ENCODE data around the gene AGR3. TPM values are rescaled to one million over a fixed set of nuclear protein-coding genes. Genes with fewer than 3 reads are reported as not detected.

The AGR3 gene
- total and polyA plus RNA-seq, 2 donors (not counting 3 experiments of a cell fraction or from before 2014, with no cell fraction given): not detected

GRCh38 chr7:16816824-16817223, 65.0 kb downstream of the AGR3 start:
- no TSS peak for BruUV-seq (replicated peaks)
- no peaks in the 10 kb centered on the region for H3K27me3 ChIP-seq (ENCODE audit: control insufficient read depth in 2 of 2, insufficient read depth in 2 of 2, low read length in 2 of 2)
- no peaks in the 10 kb centered on the region for H4K20me1 ChIP-seq (replicated peaks; ENCODE audit: control insufficient read depth, extremely low read depth, insufficient read depth, low read length)
- no peaks in the 10 kb centered on the region for H3K9me1 ChIP-seq (replicated peaks; ENCODE audit: control insufficient read depth, extremely low read depth, insufficient read depth, low read length)
- no peak overlapping the region for H3K27ac ChIP-seq (ENCODE audit: insufficient read depth, low read depth, low read length)
- DNase-seq (ENCODE audit: low read depth, low spot score) (no peak), FAIRE-seq (no peak)
- H3K4me2 ChIP-seq (ENCODE audit: insufficient read depth, low read length): no peak overlapping the region
- H2AFZ ChIP-seq (ENCODE audit: low read depth, low read length): no peak overlapping the region
- intact Hi-C loops (cut with micrococcal nuclease): loop anchor here (1.0 kb wide), 1 partner anchor 23 kb away; no protein-coding TSS in a partner anchor
- H3K79me2 ChIP-seq (ENCODE audit: control insufficient read depth, insufficient read depth, low read length): no peaks in the 10 kb centered on the region
- CTCF ChIA-PET: interaction anchor here (1.6 to 1.7 kb wide), 2 partner anchors 11 to 16 kb away, joined by 7 read pairs; no protein-coding TSS in a partner anchor
- dilution Hi-C loops (cut with MboI; ENCODE audit: extremely low pct_ligation_motif_present, low sequenced_read_pairs): no loop called here
- no peaks in the 10 kb centered on the region for H3K36me3 ChIP-seq (ENCODE audit: control insufficient read depth in 2 of 2, extremely low read depth in 1 of 2, insufficient read depth in 2 of 2, low read length in 2 of 2)
- TF ChIP-seq EZH2 (IDR thresholded peaks at IDR 0.05; ENCODE audit: borderline replicate concordance, low read depth, low read length, severe bottlenecking): no peak
- TF ChIP-seq GATA2 (IDR thresholded peaks at IDR 0.05; ENCODE audit: insufficient read depth, insufficient read length, low read depth, low read length): no peak
- TF ChIP-seq CTCF (IDR thresholded peaks at IDR 0.05; ENCODE audit: extremely low read depth in 1 of 2, insufficient read depth in 1 of 2, low read depth in 1 of 2, low read length in 2 of 2): no peak
- TF ChIP-seq MAX (IDR thresholded peaks at IDR 0.05; ENCODE audit: insufficient read depth, insufficient read length): no peak
- TF ChIP-seq POLR2AphosphoS5 (IDR thresholded peaks at IDR 0.05; ENCODE audit: insufficient read depth, low read depth, low read length): no peak
- TF ChIP-seq POLR2A (IDR thresholded peaks at IDR 0.05; ENCODE audit: low read depth, low read length): no peak
- no peak for TF ChIP-seq JUN (IDR thresholded peaks at IDR 0.05; ENCODE audit: borderline replicate concordance, insufficient read depth, insufficient read length, low read depth)
- TF ChIP-seq MYC (IDR thresholded peaks at IDR 0.05; ENCODE audit: low read depth, low read length): no peak
- no peak for TF ChIP-seq FOS (IDR thresholded peaks at IDR 0.05; ENCODE audit: borderline replicate concordance, insufficient read depth, low read length)
- H3K9ac ChIP-seq (replicated peaks; ENCODE audit: extremely low read depth, insufficient read depth, low read length): no peak overlapping the region
- H3K4me1 ChIP-seq (ENCODE audit: control insufficient read depth, extremely low read depth, insufficient read depth, low read length): peaks cover under 1% of the 10 kb centered on the region
- H3K4me3 ChIP-seq (replicated peaks in 1 of 3; ENCODE audit: insufficient read depth in 1 of 3, low read depth in 1 of 3, low read length in 3 of 3): no peak overlapping the region
- no peaks in the 10 kb centered on the region for H3K9me3 ChIP-seq (replicated peaks; ENCODE audit: control insufficient read depth, insufficient read depth, low read length)
- POLR2A ChIA-PET: no interaction called here

Data from endothelial cell of umbilical vein (primary cell).